ENCODE results near the gene SLC4A2. TPM values are rescaled to one million over a fixed set of nuclear protein-coding genes. Genes with fewer than 3 reads are reported as not detected.
A peak's percentile ranks its signal among the peaks of the same experiment; 100 is the strongest.

Gene SLC4A2
- total RNA-seq, 1 donor from 2014 or later: 99.4 TPM

DNA sequence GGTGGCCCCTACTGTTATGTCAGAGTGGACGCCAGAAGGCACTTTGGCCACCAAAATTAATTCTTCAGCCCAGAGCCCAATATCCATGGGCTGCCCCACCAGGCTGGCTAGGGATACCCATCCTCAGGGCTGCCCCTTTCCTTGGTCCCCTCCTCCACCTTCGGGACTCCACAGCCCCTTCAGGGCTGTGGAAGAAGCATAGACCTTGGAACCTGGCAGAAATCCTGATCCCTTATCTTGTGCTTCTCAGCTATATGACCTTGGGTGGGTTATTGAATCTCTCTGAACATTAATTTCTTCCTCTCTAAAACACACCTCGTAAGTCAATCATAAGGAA lies 24.4 kb downstream of the SLC4A2 start:
- H3K4me3 Mint-ChIP-seq (ENCODE audit: unreplicated experiment): peak overlapping the region; percentile 79
- peaks cover under 1% of the 10 kb centered on the region for H3K36me3 Mint-ChIP-seq (ENCODE audit: unreplicated experiment)
- TF ChIP-seq, protein P1, sequence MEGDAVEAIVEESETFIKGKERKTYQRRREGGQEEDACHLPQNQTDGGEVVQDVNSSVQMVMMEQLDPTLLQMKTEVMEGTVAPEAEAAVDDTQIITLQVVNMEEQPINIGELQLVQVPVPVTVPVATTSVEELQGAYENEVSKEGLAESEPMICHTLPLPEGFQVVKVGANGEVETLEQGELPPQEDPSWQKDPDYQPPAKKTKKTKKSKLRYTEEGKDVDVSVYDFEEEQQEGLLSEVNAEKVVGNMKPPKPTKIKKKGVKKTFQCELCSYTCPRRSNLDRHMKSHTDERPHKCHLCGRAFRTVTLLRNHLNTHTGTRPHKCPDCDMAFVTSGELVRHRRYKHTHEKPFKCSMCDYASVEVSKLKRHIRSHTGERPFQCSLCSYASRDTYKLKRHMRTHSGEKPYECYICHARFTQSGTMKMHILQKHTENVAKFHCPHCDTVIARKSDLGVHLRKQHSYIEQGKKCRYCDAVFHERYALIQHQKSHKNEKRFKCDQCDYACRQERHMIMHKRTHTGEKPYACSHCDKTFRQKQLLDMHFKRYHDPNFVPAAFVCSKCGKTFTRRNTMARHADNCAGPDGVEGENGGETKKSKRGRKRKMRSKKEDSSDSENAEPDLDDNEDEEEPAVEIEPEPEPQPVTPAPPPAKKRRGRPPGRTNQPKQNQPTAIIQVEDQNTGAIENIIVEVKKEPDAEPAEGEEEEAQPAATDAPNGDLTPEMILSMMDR (IDR thresholded peaks at IDR 0.05; ENCODE audit: partially characterized antibody, unreplicated experiment): no peak
- peaks cover 18% of the 10 kb centered on the region for H3K4me1 Mint-ChIP-seq (ENCODE audit: low read depth, unreplicated experiment)
- no peak for DNase-seq
- peak overlapping the region; percentile 55 for H3K27ac Mint-ChIP-seq (ENCODE audit: unreplicated experiment)
- peaks cover 30% of the 10 kb centered on the region for H3K9me3 Mint-ChIP-seq (ENCODE audit: unreplicated experiment)
- peaks cover 25% of the 10 kb centered on the region for H3K27me3 Mint-ChIP-seq (ENCODE audit: unreplicated experiment)

DNA sequence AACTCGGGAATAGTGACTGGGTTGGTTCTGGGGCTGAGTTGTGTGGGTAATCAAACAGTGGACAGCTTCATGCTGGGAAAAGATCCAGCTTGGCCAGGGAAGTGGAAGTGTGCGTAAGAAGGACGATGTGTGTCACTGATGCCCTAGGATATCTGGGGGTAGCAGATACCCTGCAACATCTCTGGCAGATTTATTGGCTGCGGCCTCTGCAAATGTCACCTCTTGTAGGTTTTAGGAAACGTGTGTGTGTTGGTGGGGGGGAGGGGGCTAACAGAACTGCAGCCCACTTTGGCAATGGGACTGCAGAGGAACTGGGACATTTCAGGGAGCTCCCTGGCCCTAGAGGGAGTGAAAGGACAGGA lies 25.9 kb downstream of the SLC4A2 start:
- TF ChIP-seq, protein P1 (IDR thresholded peaks at IDR 0.05; ENCODE audit: partially characterized antibody, unreplicated experiment): no peak
- Mint-ChIP-seq H3K36me3 (ENCODE audit: unreplicated experiment) (peaks cover 5% of the 10 kb centered on the region), H3K27me3 (ENCODE audit: unreplicated experiment) (peaks cover 34% of the 10 kb centered on the region), H3K27ac (ENCODE audit: unreplicated experiment) (peak overlapping the region; percentile 93), H3K4me3 (ENCODE audit: unreplicated experiment) (peak overlapping the region; percentile 77), H3K9me3 (ENCODE audit: unreplicated experiment) (peaks cover 37% of the 10 kb centered on the region), H3K4me1 (ENCODE audit: low read depth, unreplicated experiment) (peaks cover 18% of the 10 kb centered on the region)
- DNase-seq: no peak

DNA sequence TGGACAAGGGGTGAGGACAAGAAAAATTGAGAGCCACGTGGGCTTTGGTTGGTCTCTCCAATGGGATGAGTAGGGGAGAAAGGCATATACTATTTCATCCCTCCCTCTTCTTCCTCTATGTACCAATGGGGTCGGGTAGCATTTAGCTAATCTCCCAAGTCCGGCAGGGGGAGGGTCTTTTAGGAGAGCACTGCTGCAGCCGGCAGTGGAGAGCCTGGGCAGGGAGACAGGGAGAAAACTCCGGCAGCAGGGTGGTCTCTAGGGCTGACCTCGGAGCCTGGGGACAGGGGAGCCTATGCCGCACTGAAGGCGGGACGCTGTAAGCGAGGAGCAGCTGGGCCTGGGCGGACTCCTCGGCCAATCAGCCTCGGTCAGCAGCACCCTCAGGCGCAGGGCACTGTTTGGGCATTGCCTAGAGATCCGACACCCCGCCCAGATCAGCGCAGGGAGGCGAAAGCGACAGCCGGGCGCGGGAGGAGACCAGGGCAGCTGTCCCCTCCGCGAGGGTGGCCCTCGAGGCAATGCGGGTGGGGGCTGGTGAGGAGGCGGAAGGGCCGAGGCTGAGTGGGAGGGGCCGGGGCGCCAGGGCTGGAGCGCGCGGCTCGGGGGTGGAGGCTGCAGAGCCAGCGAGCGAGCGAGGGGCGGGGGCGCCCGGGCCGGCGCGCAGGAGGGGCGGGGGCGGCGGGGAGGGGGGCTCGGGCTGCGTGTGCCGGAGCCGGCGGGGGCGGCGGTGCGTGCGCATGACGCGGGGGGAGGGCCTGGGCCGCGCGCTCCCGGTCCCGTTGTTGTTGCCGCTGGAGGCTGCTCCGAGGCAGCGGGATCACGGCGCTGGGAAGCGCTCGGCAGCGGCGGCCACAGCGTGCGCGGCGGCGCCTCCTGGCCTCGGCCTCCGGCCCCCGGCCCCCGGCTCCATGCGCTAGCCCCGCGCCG lies 26.6 kb downstream of the SLC4A2 start, which contains the start of gene AGAP3:
Gene AGAP3, plus strand, starts transcription at position 785 of the 930 bp plus-strand sequence. CDS start 267 bp downstream, outside the sequence.
- TF ChIP-seq, protein P1 (IDR thresholded peaks at IDR 0.05; ENCODE audit: partially characterized antibody, unreplicated experiment): no peak
- Mint-ChIP-seq H3K27ac (ENCODE audit: unreplicated experiment) (peak within 1 kb of the TSS; percentile 93), H3K36me3 (ENCODE audit: unreplicated experiment) (peaks cover 5% of the 10 kb centered on the region), H3K9me3 (ENCODE audit: unreplicated experiment) (peaks cover 37% of the 10 kb centered on the region), H3K27me3 (ENCODE audit: unreplicated experiment) (peaks cover 35% of the 10 kb centered on the region), H3K4me1 (ENCODE audit: low read depth, unreplicated experiment) (peaks cover 21% of the 10 kb centered on the region), H3K4me3 (ENCODE audit: unreplicated experiment) (peak within 1 kb of the TSS; percentile 87)
- DNase-seq: peak; percentile 95

DNA sequence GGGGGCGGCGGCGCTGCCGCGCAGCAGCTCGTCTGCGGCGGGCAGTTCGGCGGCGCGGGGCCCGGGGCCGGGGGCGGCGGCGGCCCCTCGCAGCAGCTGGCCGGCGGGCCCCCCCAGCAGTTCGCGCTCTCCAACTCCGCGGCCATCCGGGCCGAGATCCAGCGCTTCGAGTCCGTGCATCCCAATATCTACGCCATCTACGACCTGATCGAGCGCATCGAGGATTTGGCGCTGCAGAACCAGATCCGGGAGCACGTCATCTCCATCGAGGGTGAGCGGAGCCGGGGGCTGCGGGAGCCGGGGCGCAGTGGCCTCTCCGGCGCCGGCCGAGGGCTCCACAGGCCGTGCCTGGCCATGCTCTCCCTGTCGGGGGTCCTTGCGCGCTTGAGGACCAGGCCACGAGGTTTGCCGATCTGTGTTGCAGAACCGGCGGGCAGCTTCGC lies 27.4 kb downstream of the SLC4A2 start:
- TF ChIP-seq, protein P1 (IDR thresholded peaks at IDR 0.05; ENCODE audit: partially characterized antibody, unreplicated experiment): no peak
- Mint-ChIP-seq H3K4me1 (ENCODE audit: low read depth, unreplicated experiment) (peaks cover 29% of the 10 kb centered on the region), H3K27ac (ENCODE audit: unreplicated experiment) (peak overlapping the region; percentile 91), H3K36me3 (ENCODE audit: unreplicated experiment) (peaks cover 5% of the 10 kb centered on the region), H3K27me3 (ENCODE audit: unreplicated experiment) (peaks cover 42% of the 10 kb centered on the region), H3K4me3 (ENCODE audit: unreplicated experiment) (peak overlapping the region; percentile 87), H3K9me3 (ENCODE audit: unreplicated experiment) (peaks cover 38% of the 10 kb centered on the region)
- peak; percentile 57 for DNase-seq

Measured in glutamatergic neuron (in vitro differentiated cells).